Adipocyte (in vitro differentiated cells): Measurements from ENCODE around the gene PHKA1.

Experiments used
- DNase-seq: peaks from one replicate; pipeline ENCODE4 v3.0.0-alpha.2; 2015; ENCODE audit warnings: low read depth
- H3K27me3 ChIP-seq: replicated peaks from 2 replicates; pipeline ENCODE4 v1.7.0; 2013; ENCODE audit warnings: mild to moderate bottlenecking, low read length, moderate library complexity; ENCODE audit not compliant: control insufficient read depth, insufficient read depth
- H3K36me3 ChIP-seq: 2 replicates; pipeline ENCODE4 v1.7.0; 2013; ENCODE audit warnings: low read length, mild to moderate bottlenecking, moderate library complexity; ENCODE audit not compliant: control insufficient read depth, insufficient read depth, severe bottlenecking
- H3K4me1 ChIP-seq: 2 replicates; pipeline ENCODE4 v1.7.0; 2013; ENCODE audit warnings: mild to moderate bottlenecking, low read length, moderate library complexity; ENCODE audit not compliant: control insufficient read depth, insufficient read depth
- H3K4me3 ChIP-seq: 2 replicates; pipeline ENCODE4 v1.7.0; 2013; ENCODE audit warnings: mild to moderate bottlenecking, low read length, moderate library complexity
- H3K9ac ChIP-seq: 2 replicates; pipeline ENCODE4 v1.7.0; 2013; ENCODE audit warnings: mild to moderate bottlenecking, low read length, moderate library complexity
- H3K9me3 ChIP-seq: 2 replicates; pipeline ENCODE4 v1.7.0; 2013; ENCODE audit warnings: mild to moderate bottlenecking, low read length, moderate library complexity; ENCODE audit not compliant: control insufficient read depth

The PHKA1 gene

DNA sequence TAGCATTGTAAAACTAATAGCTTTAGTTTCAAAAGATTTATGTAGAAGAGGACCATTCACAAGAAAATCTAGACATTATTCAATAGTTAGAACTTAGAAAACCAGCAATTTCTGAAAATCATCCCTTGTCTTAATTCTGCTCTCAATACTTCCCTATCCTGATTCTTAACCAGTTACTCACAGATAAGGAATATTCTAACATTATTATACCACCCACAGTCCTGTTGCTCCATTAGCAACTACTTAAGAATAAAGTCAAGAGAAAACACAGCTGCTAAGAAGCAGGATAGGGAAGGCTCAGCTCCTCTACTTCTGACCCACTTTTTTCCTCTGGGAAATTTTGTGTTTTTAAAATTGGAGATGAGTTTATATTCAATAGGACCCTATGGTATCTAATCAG lies 47.7 kb downstream of the PHKA1 start:
- Histone ChIP-seq H3K9me3 (peaks cover 21% of the 10 kb centered on the region), H3K9ac (no peak overlapping the region), H3K36me3 (no peaks in the 10 kb centered on the region), H3K4me3 (no peak overlapping the region), H3K27me3 (no peaks in the 10 kb centered on the region), H3K4me1 (no peaks in the 10 kb centered on the region)
- DNase-seq: no peak

DNA sequence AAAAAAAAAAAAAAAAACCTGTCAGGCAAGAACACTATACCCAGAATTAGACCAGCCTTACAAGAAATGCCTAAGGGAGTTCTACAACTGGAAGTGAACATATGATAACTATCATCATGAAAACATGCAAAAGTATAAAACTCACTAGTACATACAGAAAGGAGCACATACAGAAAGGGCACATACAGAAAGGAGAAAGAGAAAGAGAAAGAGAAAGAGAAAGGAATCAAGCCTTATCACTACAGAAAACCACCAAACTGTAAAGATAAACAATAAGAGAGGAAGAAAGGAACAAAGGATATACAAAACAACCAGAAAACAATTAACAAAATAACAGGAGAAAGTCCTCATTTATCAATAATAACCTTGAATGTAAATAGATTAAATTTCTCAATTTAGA lies 50.4 kb downstream of the PHKA1 start:
- H3K9me3 ChIP-seq: peaks cover 21% of the 10 kb centered on the region
- no peak for DNase-seq
- no peaks in the 10 kb centered on the region for H3K36me3 ChIP-seq

GRCh38 chrX:72662020-72662747 lies 51.9 kb downstream of the PHKA1 start:
- Histone ChIP-seq H3K9ac (no peak overlapping the region), H3K4me1 (no peaks in the 10 kb centered on the region), H3K36me3 (no peaks in the 10 kb centered on the region), H3K9me3 (peaks cover 24% of the 10 kb centered on the region), H3K27me3 (peaks cover 6% of the 10 kb centered on the region), H3K4me3 (no peak overlapping the region)
- no peak for DNase-seq

More for the DNA sequence above, 50.4 kb downstream of the PHKA1 start:
- Histone ChIP-seq H3K4me1 (no peaks in the 10 kb centered on the region), H3K4me3 (no peak overlapping the region), H3K27me3 (peaks cover 6% of the 10 kb centered on the region), H3K9ac (no peak overlapping the region)

DNA sequence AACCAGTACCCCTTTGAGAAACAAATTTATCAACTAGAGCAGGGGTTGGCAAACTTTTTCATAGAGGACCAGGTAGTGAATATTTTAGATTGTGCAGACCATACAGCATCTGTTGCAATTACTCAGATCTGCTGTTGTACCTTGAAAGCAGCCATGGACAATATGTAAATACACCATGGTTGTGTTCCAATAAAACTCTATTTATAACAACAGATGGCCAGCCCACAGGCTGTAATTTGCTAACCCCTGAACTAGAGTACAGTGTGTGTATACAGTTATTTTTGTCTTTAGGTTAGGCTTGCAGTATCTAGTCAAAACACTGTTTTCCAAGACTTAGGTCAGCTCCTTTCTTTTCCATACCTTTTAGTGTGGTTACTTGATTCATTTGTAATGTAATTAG lies 54.4 kb downstream of the PHKA1 start:
- no peak for DNase-seq
- Histone ChIP-seq H3K36me3 (no peaks in the 10 kb centered on the region), H3K9me3 (peaks cover 27% of the 10 kb centered on the region)

DNA sequence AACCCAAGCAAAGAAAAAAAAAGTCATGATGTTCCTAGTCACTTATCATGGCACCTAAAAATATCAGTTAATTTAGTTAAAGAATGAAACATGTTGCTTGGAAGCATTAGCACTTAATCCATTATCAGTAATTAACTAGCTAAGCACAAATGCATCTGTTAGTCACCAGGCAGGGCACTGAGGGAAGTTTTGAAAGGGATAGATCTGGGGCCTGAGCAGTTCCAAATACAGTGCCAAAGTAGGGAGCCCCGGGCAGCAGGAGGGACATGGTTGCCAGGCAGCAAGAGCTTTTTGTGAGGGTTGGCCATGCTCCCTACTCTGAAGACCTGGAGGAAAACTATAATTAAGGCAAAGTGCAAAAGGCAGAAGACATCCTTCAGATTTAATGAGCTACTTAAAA lies 62.0 kb downstream of the PHKA1 start:
- Histone ChIP-seq H3K27me3 (peaks cover 7% of the 10 kb centered on the region), H3K9ac (no peak overlapping the region), H3K36me3 (peaks cover 2% of the 10 kb centered on the region), H3K9me3 (peaks cover 12% of the 10 kb centered on the region), H3K4me1 (no peaks in the 10 kb centered on the region), H3K4me3 (no peak overlapping the region)
- DNase-seq: no peak

More for the DNA sequence above, 54.4 kb downstream of the PHKA1 start:
- no peaks in the 10 kb centered on the region for H3K4me1 ChIP-seq
- H3K9ac ChIP-seq: no peak overlapping the region
- no peak overlapping the region for H3K4me3 ChIP-seq
- H3K27me3 ChIP-seq: peaks cover 6% of the 10 kb centered on the region

- H3K4me3 ChIP-seq: no peak overlapping the region
- no peak for DNase-seq
Measured at GRCh38 chrX:72644946-72645345, 69.2 kb downstream of the PHKA1 start.

GRCh38 chrX:72641611-72642010 lies 72.5 kb downstream of the PHKA1 start:
- peaks cover 12% of the 10 kb centered on the region for H3K9me3 ChIP-seq
- H3K4me1 ChIP-seq: peaks cover under 1% of the 10 kb centered on the region
- peaks cover 14% of the 10 kb centered on the region for H3K27me3 ChIP-seq
- no peak for DNase-seq
- peaks cover 4% of the 10 kb centered on the region for H3K36me3 ChIP-seq
- H3K9ac ChIP-seq: no peak overlapping the region
- no peak overlapping the region for H3K4me3 ChIP-seq

More at GRCh38 chrX:72644946-72645345, 69.2 kb downstream of the PHKA1 start:
- peaks cover 11% of the 10 kb centered on the region for H3K27me3 ChIP-seq
- H3K9me3 ChIP-seq: peaks cover 18% of the 10 kb centered on the region
- peaks cover 7% of the 10 kb centered on the region for H3K36me3 ChIP-seq
- no peaks in the 10 kb centered on the region for H3K4me1 ChIP-seq
- no peak overlapping the region for H3K9ac ChIP-seq

GRCh38 chrX:72635930-72636329 lies 78.2 kb downstream of the PHKA1 start:
- no peak for DNase-seq
- H3K27me3 ChIP-seq: peaks cover 26% of the 10 kb centered on the region
- H3K36me3 ChIP-seq: peaks cover 4% of the 10 kb centered on the region
- H3K4me1 ChIP-seq: peaks cover 30% of the 10 kb centered on the region
- no peak overlapping the region for H3K4me3 ChIP-seq
- H3K9ac ChIP-seq: peak overlapping the region; percentile 29
- H3K9me3 ChIP-seq: no peaks in the 10 kb centered on the region

GRCh38 chrX:72634331-72634730 lies 79.8 kb downstream of the PHKA1 start:
- DNase-seq: no peak
- Histone ChIP-seq H3K36me3 (peaks cover 4% of the 10 kb centered on the region), H3K4me1 (peaks cover 30% of the 10 kb centered on the region), H3K4me3 (no peak overlapping the region), H3K9ac (peak overlapping the region; percentile 41), H3K27me3 (peaks cover 23% of the 10 kb centered on the region), H3K9me3 (no peaks in the 10 kb centered on the region)

- H3K9me3 ChIP-seq: no peaks in the 10 kb centered on the region
- no peak overlapping the region for H3K4me3 ChIP-seq
- H3K27me3 ChIP-seq: peaks cover 16% of the 10 kb centered on the region
- DNase-seq: no peak
- H3K9ac ChIP-seq: no peak overlapping the region
- H3K36me3 ChIP-seq: peaks cover 4% of the 10 kb centered on the region
- peaks cover 16% of the 10 kb centered on the region for H3K4me1 ChIP-seq
Measured at GRCh38 chrX:72630185-72630584, 83.9 kb downstream of the PHKA1 start.

DNA sequence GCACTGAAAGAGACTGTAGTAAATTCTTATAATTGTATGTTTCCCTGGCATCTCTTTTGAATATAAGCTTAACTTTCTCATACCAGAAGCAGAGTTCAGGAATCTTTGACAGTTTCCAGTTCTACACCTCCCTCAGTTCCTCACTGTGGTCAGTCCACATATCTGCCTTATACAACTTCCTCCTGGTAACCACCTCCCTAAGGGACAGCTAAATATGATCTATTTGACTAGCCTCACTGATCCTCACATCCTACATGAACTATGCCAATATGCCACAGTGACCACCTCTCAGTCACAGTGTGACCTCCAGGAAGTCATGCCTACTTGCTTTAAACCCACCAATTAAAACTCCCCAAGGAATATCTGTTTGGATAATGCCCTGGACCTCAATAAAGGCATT lies 89.9 kb downstream of the PHKA1 start:
- DNase-seq: no peak
- Histone ChIP-seq H3K9me3 (no peaks in the 10 kb centered on the region), H3K4me1 (peaks cover 14% of the 10 kb centered on the region), H3K4me3 (no peak overlapping the region), H3K36me3 (no peaks in the 10 kb centered on the region), H3K9ac (no peak overlapping the region), H3K27me3 (peaks cover 6% of the 10 kb centered on the region)
